NCI-H345 treated with DMSO at 0.1 percent for 48 hours (cell line): ENCODE data around the gene BDH1.

ENCODE experiments used
- DNase-seq: peaks from one replicate; lab custom pipeline; 2025; ENCODE audit not compliant: unreplicated experiment; lab: John Stamatoyannopoulos, UW

BDH1 gene

DNA sequence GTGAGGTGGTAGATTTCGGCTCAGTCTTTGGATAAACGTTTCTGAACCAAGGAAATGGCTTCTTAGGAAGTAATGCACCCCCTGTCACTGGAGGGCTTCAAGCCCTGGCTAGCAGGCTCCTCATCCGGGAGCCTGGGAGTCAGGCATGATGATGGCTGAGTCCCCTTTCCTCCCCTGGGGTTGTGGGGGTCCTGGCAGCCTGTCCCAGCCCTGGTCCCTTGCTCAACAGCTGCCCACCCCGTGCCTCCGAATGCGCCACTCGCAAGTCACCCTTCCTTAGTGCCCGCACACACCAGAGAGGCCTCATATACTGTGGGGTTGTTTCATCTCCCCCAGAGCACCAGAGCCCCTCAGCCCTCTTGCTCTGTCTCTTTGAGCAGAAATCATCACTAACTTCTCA, 48.2 kb downstream of the BDH1 start:
- no peak for DNase-seq

DNA sequence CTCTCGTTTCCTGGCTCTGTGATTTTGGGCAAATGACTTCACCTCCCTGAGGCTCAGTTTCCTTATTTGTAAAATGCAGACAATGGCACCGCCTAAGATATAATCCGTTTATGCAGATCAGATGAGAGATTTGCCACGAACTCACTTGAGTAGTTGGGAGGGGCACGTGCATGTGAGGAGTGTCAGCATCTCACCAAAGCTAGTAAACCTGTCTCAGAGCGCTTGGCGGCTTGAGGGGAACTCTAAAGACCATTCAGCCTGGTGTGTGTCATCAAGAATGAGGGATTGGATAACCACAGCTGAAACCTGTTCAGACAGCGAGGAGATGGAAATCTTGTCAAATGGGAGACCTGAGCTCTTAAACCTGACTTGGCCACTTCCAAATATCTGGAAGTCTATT, 48.7 kb downstream of the BDH1 start:
- no peak for DNase-seq

DNA sequence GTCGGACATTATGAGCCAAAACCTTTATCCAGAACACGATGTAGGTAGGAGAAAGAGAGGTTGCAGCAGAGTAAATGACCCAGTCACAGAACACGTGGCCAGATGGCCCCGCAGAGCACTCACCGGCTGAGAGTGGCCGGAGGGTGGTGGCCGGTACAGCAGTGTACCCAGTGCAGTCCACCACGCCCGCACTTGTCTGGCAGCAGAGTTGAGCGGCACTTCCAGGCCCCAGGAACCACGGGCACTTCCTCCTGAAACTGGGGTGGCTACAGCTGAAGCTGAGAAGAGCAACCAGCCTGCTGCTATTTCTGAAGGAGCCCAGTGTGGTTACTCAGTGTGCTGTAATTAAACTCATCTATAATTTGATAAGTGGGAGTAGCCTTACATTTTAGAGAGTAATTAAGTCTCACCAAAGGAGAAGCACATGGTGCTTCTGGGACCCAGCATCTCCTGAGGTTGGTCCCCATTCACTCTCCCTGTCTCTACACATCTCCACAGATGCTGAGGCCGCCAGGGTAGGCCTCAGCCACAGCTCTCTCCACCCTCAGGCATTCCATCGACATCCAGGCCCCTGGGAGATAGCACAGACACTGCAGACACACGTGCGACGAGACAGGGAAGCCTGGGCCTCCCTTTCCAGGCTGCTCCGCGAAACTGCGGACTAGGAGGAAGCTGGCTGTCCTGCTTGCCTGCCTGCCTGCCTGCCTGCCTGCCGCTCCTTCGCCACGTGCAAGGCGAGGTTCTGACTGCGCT, 49.8 kb downstream of the BDH1 start:
- DNase-seq, result no peak

DNA sequence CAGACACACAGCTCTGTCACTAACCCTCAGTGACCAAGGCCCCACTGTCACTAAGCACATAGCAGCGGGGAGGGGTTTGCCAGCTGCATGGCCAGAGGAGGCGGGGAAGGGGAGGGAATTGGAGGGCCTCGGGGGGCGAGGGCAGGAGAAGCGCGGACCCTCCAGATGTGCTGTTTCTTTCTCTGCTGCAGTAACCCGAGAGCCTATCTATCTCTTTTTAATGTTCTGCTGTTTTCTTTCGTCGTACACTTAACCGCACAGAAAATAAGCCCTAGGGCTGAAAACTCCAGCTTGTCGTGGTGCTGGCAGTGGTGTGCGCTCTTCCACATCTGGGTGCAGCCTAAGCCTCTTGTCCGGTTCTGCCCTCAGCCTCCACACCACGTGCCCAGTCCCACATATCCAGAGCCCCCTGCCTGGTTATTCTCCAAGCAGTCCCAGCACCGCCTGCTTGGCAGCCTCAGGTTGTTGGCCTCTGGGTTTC, 51.1 kb downstream of the BDH1 start:
- DNase-seq, result no peak

DNA sequence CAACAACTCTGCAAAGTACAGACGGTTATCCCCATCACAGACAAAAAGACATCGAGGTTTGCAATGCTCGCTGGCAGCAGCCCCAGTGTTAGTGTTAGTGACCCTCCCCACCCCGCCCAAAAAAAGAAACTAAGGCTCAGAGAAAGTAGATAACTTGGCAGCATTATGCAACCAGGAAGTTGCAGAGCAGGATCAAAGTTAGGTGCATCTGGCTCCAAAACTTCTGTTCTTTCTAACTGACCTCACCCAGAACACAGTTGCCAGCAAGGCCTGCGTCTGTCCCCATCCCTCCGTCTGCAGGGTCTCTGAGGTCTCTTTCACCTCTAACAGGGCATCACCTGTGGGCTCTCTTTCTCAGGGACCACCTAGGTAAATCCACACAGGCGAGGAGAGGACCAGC, 51.5 kb downstream of the BDH1 start:
- no peak for DNase-seq

DNA sequence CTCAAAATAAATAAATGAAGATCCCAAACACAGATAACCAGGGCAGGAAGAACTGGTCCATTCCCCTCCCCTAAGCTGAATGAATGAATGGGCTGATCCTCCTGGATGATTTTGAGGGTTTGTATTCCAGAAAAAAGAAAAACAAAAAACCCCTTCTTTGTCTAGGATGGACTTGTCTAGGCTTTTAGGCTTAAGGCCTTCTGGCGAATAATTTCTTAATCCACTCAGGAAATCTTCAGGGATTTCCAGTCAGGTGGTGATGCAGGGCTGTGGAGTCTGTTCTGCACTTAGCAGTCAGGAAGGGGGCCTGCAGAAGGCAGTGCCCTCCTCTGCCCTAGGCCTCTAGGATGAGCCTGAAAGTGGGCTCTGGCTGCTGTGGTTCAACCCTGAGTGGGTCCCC, 52.1 kb downstream of the BDH1 start:
- DNase-seq, result no peak

DNA sequence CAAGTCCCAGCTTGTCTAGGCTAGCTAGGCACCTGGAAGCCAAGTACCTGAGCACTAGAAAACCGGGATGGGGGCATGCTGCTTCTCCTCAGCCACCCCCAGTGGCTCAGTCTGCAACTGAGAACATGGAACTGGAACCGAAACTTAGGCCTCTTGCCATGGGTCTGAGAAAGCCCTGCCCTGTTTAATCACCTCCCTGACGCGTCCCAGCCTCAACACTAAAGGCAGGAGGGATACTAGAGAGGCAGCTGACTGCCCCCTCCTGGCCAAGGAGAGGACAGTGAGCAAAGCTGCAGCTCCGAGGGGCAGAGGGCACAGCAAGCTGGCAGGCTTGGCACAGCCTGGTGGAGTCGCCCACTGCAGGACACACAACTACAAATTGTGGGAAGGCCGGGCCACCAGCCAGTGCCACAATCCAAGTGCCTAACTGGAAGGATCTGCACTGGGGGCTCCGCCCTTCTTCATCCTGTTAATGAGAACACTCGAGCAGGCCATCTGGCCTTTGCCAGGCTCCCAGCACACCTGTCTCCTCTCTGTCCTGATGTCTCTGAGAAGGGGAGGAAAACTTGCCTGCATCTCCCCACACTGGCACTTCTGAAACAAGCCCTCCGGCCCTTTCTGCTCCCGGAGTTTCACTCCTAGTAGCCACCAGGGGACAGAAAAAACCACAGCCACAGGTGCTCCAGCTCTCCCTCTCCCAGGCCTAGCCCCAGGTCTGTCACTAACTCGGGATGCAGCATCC, 53.7 kb downstream of the BDH1 start:
- no peak for DNase-seq

DNA sequence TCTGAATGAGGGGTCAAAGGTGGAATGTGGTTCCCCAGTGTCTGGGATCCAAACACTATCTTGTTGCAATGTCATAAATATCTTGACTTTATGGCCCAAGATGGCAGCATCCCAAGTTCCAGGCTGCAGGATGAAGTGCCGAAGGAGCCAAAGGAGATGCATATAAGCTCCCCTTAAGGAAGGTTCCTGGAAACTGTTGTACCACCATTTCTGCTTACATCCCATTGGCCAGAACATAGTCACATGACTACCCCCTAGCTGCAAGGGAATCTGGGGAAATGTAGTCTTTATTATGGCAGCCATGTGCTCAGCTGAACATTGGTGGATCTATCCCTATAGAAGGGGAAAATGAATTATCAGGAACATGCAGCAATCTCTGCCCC, 54.3 kb downstream of the BDH1 start:
- no peak for DNase-seq

DNA sequence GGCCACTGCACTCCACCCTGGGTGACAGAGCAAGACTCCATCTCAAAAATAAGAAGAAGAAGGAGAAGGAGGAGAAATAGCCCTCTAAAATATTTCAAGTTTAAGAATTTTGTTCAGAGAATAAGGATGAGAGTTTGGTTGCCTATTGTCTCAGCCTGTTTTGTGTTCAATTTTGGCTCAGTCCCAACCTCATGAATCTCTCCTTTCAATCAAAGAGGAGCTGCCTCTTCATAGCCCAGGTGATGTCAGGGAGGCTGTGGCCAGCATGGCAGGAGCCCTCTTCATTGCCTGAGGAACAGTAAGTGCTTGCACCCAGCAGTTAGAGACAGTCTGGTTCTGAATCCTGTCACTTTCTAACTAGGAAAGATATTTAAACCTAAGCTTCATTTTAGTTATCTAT, 55.0 kb downstream of the BDH1 start:
- DNase-seq, result no peak

DNA sequence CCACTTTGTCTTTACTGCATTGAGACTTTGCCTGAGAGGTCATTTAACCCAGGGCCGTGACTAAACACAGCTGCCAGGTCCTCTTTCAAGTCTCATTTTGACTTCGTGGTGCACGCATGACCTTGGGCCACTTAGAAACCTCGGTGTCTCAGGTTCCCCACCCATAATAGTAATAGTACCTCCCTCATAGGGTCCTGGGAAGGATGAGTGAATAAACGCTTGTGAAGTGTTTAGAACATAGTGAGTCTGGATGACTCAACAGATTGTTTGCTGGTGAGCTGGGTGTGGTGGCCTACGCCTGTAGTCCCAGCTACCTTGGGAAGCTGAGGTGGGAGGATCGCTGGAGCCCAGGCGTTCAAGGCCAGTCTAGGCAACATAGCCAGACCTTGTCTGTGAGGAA, 56.3 kb downstream of the BDH1 start:
- DNase-seq, result no peak

DNA sequence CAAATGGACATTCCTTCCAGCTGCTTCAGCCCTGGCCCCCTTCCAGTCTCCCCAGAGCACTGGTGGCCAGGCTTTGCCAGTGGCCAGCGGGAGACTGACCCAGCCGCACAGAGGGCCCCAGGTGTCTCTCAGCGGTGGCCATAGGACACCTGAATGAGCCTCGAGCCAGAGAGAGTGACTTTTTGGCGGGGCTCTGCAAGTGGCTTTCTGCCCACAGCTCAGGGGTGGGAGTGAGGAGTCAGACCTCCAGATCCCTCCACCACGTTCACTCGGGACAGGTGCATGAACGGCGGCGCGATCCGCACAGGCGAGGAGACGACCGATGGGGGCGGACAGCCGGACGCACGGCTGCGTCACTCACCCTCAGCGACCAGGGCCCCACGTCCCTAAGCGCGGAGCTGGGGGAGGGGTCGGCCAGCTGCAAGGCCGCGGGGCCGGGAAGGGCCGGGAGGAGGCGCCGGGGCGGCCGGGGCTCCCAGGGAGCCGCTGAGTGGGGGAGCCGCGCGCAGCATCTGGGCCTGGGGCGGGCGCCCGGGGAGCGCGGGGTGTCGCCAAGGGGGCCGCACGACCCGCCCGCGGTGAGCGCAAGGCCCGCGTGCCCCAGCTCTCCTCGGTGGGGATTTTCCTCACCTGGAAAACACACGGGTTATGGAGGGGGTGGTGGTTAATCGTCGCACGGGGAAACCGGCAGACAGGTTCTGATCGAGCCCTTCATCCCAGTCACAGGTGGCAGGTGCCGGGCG, 57.1 kb downstream of the BDH1 start:
- no peak for DNase-seq

DNA sequence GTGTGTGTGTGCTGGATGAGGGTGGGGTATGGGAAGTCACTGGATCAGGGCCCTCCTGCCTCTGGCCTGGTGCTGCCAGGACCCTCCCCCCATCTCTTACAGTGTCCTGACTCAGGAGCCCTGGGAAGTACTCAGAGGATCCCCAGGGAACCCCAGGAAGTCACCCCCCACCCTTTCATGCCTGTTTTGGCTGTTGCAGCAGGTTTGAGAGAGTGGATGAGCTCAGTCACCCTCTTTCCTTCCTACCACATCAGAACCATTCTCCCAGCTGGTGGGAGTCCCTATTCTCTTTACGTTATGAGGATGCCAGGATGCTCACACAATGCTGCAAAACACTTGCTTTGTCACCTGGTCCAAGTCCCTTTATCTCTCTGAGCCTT, 59.0 kb downstream of the BDH1 start:
- no peak for DNase-seq

DNA sequence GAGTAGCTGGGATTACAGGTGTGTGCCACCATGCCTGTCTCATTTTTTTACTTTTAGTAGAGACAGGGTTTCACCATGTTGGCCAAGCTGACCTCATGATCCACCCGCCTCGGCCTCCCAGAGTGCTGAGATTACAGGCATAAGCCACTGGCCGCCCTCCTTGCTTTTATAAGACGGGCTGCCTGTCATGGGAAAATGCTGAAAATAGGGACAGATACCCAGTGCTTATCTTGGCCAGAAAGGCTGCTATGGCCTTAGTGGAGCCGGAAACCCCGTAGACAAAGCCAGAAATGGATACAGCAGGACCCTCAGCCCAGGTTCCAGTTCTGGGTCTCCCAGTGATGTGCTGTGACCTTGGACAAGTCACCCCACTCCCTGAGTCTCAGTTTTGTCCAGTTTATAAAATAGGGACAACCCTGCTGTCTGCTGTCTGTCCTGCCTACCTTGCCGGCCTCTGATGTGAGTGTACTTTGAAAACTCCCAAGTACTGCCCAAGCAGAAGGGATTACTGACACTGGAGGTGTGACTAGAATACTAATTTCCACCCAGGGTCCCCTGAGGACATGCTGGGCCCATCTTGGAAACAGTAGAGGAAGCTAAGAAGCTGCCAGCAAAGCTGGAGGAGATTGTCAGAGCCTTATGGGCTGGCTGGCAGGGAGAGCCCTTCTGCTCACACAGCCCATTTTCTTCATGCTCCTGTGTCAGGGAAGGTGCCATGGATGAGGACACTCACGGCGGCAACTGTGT, 59.6 kb downstream of the BDH1 start:
- no peak for DNase-seq

DNA sequence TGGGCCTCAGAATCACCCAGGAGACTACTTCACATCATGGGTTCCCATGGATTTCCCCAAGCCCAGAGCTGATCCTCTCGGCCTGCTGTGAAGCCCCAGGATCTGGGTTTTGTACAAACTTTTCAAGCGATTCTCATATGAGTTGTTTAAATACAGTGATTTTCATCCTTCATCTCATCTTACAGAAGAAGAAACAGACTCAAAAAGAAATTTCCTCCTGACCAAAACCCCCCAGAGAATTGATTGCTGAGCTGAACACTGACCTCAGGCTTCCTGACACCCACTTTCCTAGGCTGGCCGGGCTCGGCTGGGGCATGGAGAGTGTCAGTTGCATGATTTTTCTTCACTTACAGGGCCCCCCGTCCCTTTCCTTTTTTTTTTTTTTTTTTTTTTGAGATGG, 60.3 kb downstream of the BDH1 start:
- DNase-seq, result no peak

DNA sequence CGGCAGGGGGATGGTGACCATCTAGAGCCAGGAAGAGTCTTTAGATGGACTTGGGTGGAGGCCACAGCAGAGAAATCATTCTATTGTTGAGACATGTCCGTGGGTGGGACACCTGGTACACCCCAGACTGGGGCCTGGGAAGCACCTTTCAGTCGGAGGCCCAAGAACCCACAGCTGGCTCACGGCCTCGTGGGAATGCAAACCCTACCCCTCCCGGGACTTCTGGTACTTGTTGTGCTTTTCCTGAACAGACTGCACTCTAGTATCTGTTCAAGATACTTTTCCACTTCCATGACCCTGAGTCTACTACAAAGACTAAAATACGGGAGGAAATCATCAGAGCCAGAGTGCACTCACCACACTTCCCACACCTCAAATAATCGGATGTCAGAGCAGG, 60.7 kb downstream of the BDH1 start:
- no peak for DNase-seq

DNA sequence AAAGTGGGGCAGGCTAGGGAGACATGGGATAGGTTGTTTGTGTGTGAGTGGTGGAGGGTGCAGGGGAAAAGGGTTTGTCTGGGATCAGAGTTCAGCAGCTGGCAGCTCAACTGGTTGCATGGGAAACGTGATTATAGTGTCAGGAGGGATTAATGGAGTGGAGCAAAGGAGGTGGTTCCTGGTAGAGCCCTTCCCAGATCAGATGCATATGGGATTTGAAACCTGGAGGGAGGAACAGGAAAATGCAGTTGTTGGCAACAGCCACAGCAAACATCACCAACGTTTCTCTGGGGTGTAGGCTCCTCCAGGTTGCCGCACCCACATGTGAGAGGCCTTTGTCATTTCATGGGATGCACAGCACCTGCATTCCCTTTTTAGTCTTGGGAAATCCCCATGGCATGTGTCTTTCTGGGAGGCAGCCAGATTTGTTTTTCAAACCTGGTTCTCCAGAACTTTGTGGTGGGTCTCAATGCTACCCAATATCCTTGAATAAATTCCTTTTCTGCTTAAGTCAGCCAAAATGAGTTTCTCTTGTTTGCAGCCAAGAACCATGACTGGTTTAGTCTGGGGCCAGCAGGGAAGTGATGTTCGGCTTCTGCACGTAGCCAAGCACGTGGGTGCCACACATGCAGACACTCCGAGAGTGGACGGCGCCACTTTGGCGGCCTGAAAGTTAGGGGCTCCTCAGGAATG, 61.3 kb downstream of the BDH1 start:
- no peak for DNase-seq

DNA sequence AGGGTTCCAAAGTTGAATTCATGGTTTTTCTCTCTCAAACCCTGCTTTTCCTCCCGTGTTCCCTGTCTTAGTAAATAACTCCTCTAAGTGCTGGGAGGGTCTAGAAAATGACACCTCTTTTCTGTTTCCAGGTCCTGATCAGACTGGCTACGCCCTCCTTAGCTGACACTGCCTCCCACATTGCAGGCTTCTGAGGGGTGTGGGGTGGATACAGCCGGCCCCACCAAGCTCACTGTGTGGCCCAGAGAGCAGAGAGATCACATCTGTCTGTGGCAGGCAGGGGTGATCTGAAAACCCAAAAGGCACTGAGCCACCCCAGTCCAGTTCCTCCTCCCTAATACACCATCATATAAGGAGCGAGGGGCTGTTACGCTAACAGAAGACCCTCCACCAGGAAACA, 62.7 kb downstream of the BDH1 start:
- DNase-seq, result no peak

DNA sequence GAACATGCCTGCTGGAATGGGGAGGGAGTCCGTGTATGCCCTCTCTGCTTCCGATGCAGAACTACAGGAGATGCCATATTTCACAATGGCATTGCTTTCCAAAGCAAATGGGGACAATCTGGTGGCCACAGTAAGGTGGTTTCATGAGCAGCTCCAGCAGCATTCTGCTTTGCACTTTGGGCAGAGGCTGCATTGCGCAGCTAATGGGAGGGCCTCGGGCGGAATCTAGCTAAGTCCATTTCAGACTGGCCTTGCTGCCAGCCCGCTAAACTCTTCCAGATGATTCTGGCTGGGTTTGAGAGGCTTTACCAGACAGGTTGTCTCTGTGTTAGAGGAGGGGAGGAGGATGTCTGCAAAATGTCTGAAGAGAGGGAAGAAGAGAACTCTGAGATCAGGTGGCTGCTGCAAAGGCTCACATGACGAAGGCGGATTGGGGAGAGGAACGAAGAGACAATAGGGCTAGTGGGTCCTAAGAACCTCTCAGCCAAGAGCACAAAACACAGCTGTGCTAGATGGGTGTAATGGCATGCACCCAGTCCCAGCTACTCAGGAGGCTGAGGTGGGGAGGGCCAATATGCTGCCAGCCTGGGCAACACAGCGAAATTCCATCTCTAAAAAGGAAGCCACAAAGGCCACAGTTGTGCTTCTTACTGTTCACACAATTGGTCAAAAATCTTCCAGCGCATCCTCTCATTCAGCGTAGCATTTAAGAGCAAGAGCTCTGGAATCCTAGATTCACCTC, 63.7 kb downstream of the BDH1 start:
- DNase-seq, result no peak

DNA sequence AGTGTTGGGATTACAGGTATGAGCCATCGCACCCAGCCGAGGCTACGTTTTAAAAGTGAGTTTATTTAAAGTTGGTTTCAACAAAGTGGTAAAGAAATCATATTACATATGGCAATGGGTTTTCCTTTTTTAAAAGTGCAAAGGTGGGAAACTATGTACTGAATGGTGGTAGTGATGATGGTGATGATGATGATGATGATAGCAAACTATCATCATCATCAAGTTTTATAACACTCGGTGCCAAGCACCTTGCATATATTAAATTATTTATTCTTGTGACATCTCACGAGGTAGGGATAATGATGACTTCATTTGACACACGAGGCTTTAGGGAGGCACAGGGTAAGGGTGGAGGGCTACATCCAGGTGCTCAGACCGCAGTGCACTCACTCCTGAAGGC, 64.3 kb downstream of the BDH1 start:
- DNase-seq, result no peak
